CD4-positive, alpha-beta T cell treated with Interleukin-4 for 1 hour (primary cell): ENCODE measurements around the gene ZNF488.

Experiments used
- DNase-seq, 2 donors: peaks; one replicate each; pipeline ENCODE4 v3.0.0-alpha.2; 2020 to 2022

Gene ZNF488

DNA sequence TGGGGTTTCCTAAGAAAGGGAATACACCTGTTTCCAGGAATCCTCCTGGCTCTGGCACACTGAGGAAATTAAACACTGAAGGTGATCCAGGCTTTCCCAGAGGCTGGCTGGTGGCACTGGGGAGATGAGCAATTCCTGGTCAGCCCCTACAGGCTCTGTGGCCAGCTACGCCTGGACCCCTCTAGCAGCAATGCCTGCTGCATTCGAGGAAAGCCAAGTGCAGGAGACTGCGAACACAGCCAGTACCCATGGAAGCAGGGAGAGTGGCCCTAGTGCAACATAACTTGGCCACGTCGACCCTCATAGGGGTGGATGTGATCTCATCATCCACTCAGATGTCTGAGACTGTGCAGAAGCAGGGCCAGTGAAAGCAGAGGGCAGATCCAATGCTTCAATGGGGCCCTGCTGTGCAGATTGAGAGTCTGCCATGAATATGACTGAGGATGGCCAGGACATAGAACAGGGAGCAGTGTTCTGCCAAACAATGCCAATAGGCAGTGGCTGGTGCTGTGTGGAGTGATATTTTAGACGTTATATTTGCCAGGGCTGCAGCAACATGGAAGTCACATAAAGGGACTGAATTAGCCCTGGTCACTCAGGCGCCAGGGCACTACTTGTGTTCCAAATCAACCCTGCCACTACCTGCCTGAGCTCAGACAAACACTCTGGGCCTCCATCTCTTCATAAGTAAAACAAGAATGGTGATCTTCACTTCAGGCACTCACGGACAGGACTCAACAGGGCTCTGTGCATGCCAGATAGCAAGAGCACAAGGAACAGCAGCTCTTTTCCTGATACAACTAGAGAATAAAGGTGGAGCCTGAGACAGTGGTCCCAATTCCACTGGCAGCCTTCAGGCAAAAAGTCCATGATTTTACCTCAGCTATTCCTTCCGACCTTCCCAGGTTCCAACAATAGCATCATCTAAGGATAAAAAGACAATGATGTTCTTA lies 2.4 kb downstream of the ZNF488 start:
- no peak for DNase-seq

- DNase-seq, result no peak
Observed at GRCh38 chr10:47381103-47381395, 3.0 kb downstream of the ZNF488 start.

GRCh38 chr10:47380341-47381102 lies 3.6 kb downstream of the ZNF488 start:
- DNase-seq, result no peak

- no peak for DNase-seq
Observed at GRCh38 chr10:47379901-47380300, 4.2 kb downstream of the ZNF488 start.

DNA sequence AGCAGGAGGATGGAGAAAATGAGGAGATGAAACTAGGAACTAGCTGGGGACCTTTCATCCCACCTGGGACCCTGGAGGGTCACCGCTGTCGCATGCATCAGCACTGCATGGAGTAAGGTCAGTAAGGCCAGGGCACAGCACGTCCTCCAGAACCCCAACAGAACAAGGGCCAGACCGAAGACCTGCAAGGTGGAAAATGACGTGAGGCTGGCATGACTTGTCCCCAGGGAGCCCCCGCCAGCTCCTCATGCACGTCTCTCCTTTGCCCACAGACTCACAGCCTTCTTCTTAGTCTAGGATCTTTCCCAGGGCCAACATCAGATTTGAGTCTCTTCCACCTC lies 4.7 kb downstream of the ZNF488 start:
- no peak for DNase-seq

DNA sequence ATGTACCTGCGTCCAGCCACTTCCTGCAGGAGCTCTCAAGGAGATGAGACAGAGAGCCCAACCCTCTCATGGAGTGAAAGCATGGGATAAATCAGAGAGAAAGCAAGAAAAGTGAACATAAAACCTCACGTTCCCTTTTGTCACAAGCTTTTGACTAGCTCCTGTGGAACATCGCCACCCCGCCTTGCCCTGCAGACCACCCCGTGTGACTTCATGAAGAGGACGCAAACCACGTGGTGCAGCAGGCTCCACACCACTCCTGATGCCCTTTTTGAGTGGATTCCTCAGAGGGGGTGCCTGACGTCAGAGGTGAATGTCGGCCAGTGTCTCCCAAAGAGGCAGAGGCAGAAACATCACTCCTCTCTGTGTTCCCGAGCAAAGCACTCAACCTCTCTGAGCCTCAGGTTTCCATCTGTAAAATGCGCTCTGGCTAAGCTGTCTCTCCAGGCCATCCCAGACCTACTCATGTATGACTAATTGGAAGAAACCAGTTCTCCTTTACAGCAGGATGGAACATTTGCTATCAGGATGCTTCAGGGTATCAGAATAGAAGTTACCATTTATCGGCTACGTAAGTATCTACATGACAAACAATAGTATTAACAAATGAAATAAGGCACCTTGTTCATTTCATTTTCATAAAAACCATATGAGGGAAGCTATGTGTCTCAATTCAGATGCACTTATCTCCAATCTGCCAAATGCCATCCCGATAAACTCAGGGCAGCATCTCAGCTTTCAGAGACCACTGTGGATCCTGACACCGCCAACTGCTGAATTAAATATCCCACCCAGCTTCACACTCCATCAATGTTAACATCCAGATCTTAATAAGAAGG lies 5.3 kb downstream of the ZNF488 start:
- DNase-seq, result no peak

DNA sequence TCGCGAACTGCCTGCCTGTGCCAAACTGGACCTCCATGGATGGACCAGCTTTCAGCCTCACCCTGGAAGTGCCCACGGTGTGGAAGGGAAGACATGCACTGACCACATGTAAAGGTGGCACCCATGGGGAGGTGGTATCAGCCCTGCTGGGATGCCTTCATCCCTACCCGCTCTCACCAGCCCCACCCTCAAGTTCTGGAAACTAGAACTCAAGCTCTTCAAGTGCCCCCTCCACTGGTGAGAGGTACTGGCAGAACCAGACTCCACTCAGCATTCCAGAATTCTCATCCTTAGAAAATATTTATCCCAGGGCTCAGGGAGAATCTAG lies 5.9 kb downstream of the ZNF488 start:
- no peak for DNase-seq

DNA sequence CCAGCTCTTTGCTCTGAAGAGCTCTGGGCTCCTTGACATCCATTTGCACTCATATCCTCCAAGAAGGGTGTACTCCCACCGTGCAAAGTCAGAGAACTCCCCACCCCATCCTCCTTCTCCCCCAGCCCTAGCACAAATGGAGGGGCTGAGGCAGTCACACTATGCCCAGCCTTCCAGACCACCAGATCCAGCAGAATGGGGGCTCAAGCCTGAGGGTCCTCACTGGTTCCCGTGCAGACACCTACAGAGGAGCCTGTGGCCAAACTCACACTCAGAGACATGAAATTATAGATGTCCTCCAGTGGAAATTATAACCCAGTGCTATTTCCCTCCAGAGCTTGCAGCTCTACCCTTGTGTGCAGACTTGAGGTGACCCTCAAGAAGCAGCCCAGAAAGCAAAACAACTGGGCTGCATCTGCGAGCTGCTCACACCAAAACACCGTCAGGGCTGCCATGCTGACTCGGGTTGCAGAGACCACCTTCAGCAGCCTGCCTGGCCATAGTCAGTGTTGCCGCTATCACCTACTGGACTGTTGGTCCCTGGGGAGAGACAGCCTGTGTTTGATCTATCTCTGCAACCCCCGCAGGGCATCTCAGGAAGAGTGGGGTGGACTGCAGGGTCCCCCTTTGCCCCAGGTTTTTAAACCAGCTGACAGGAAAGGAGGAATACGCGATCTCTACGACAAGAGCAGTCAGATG lies 7.4 kb downstream of the ZNF488 start:
- no peak for DNase-seq

- DNase-seq, result no peak
Observed at GRCh38 chr10:47374611-47375536, 9.2 kb downstream of the ZNF488 start.

- no peak for DNase-seq
Observed at GRCh38 chr10:47372726-47373125, 11.4 kb downstream of the ZNF488 start.

DNA sequence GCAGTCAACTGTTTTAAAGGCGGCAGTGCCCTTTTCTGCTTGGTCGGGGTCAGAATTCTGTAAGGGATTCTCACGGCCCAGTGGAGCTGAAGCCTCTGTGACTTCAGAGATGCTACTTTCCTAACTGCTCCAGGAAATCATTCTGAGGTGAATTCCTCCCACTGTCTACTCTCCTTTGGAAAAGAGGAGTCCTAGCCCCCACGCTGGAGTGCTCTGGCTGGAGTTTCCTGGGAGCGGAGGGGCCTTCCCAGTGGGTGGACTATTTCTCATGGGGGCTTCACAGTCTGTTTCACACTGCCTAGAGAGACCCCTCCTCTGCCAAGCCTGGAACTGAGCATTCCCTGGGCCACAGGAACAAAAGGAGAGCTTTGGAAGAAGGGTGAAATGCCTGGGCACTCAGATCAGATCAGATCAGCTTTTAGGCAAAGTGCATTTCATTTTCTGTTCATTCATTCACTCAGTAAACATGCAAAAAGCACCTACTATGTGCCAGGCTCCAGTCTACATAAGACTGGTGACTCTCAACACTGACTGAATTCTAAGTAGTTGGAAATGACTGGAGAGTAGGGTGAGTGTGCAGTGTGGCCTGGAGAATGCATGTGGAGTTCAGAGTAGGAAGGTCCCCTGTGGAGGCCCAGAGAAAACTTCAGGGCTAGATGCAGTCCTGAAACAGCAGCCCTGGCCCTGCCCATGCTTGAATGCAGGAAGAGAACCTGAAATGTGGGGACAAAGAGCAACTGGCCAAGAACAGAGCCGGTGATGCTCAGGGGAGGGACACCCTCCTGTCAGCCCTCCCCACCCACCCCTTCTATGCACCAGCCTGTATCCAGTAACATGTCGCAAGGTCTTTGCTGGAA lies 12.2 kb downstream of the ZNF488 start:
- no peak for DNase-seq

GRCh38 chr10:47370878-47371277 lies 13.2 kb downstream of the ZNF488 start:
- no peak for DNase-seq

DNA sequence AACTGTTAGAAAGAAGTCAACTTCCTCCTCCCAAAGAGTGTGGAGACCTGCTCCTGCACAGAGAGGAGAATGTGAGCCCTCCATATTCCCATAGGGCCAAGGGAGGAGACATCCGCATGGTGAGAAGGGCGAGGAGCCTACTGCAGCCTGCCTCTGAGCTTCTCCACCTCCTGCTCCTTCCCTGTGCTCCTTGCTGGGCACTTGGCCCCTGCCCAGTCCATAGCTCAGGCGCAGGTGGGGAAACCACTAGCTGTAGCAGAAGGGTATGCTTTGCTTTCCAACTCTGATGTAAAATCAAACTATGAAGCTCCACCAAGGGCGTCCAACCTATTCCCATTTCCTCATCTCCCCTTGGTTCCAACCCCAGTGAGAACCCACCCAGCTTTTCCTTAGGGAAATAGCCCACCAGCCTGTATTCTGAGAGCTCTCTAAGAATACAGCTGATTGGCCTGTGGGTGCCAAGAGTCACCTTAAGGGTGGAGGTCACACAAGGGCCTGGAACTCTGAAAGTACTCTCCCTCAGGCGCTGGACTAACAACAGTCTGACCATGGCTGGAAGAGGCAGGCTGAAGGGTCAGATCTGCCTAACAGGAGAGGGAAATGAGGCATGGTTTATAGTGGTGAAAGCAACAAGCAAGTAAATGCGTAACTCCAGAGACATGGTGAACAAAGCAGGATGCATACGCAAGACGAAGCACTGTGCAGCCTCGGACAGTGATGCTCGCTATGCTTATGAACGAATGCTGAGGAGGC lies 13.9 kb downstream of the ZNF488 start:
- peak in 1 of 2 donors; percentile 7 for DNase-seq

- peak in 1 of 2 donors; percentile 8 for DNase-seq
Observed at GRCh38 chr10:47369251-47369894, 14.7 kb downstream of the ZNF488 start.

- peak in 1 of 2 donors; percentile 6 for DNase-seq
Observed at GRCh38 chr10:47368431-47369180, 15.5 kb downstream of the ZNF488 start.

- DNase-seq, result peak in 1 of 2 donors; percentile 3
Observed at GRCh38 chr10:47367646-47368045, 16.4 kb downstream of the ZNF488 start.

- peak in 1 of 2 donors; percentile 7 for DNase-seq
Observed at GRCh38 chr10:47366731-47367460, 17.2 kb downstream of the ZNF488 start.

- peak in 1 of 2 donors; percentile 5 for DNase-seq
Observed at GRCh38 chr10:47366181-47366631, 17.9 kb downstream of the ZNF488 start.
